Stimulated activated CD8-positive, alpha-beta memory T cell treated with anti-CD3 and anti-CD28 coated beads, Interleukin-7, amount 100 ng/mL, for 4 hours (primary cell): Measurements from ENCODE around the gene TMEM82.
"Not testable (repeated sequence)": the region's sequence is repeated elsewhere in the genome, so short reads cannot be mapped to it uniquely, and the experiment has no call there.

Experiments
- DNase-seq, 2 donors: peaks; one replicate each; pipeline ENCODE4 v3.0.0-alpha.2; 2020; ENCODE audit warnings: low read depth in 2 of 2

The TMEM82 gene

DNA sequence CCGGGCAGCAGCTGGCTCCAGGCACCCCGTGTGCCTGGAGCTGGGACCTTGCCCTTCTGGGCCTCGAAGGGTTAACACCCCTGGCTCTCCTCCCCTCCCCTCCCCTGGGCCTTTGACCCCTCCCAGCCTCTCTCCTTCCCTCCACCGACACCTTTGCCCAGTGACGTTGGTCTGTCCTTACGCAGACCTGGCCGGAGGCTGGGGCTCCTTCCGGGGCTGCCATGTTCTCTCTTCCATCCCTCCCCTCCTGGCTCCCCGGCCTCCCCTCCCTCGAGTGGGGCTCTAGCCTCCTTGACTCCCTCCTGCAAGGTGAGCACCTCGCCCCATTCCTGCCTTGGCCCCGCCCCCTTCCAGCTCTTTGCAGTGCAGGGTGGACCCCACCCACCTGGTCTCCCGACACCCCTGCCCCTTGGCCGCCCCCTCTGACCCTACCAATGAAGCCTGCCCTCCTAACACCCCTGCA is at the start of gene TMEM82:
TMEM82 (plus strand) TSS at position 161 of the 463 bp plus-strand sequence; CDS start at position 222, 61 bp downstream.
- DNase-seq, result no peak

DNA sequence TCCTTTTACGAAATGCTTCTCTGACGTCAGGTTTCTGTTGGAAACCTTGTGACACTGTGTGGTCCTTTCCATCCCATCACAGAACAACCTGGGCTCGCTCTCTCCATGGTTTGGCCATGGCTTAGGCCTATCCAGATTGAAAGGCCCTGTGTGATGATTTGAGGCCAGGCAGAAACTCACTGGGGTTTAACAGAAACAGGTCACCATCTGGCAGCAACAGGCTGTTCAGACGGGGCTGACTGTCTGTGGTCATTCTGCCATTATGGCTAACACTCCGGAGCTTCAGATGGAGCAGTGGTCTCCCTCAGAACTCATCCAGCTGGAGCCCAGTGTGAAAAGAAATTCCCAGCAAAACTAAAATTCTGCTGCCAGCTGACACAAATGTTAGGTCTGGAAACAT is 48.9 kb upstream of the TMEM82 start:
- no peak for DNase-seq

DNA sequence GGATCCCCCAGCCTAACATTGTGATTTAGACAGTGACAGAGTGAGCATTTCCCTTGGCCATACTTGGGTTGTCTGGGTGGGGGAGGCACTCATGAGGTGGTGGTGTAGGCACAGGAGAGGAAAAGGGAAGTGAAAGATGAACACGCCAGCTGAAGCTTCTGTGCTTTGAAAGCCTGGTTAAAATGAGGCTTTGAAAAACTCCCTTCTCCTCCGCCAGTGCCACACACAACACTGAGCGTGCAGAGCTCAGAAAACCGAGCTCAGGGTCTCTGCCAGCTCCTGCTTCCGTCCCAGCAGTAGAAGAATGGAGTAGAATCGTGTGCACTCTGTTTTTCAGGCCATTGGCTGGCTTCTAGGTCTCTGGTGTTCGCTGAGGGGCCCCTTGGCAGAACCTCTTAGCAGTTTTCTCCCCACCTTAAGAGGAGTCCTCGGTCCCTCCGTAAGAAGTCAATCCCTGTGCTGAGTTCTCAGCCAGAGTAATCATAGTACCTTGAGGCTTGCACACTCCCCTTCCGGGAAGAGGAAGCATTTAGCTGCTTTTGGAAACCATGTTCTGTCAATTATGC is 45.3 kb upstream of the TMEM82 start:
- peak in 1 of 2 donors; percentile 8 for DNase-seq

DNA sequence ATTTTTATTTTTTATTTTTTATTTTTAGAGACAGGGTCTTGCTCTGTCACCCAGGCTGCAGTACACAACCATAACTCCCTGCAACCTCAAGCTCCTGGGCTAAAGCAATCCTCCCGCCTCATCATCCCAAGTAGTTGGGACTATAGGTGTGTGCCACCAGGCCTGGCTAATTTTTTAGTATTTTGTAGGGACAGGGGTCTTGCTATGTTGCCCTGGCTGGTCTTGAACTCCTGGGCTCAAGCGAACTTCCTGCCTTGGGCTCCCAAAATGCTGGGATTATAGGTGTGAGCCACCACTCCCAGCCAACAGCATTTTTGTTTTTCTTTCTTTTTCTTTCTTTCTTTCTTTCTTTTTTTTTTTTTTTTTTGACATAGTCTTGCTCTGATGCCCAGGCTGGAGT is 44.1 kb upstream of the TMEM82 start:
- DNase-seq, result no peak

DNA sequence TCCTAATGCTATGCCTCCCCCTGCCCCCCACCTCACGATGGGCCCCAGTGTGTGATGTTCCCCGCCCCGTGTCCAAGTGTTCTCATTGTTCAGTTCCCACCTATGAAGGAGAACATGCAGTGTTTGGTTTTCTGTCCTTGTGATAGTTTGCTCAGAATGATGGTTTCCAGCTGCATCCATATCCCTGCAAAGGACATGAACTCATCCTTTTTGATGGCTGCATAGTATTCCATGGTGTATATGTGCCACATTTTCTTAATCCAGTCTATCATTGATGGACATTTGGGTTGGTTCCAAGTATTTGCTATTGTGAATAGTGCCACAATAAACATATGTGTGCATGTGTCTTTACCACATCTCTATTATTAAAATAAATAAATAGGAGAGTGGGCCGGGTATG is 43.0 kb upstream of the TMEM82 start:
- not testable (repeated sequence) for DNase-seq

DNA sequence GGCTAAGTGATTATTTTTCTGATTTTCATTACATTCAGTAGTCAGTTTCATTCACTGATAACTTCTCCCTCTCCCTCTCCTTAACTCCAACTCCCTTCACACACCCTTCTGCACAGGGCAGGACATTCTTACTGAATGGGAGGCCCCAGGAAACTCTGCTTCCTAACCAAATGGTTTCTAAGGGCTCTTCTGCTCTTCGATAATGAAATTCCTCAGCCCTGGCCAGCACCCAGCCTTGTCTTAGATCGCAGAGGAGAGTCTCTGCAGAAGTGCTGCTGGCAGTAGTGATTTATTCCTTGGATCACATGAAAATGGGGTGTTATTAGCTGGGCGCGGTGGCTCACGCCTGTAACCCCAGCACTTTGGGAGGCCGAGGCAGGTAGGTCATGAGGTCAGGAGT is 41.8 kb upstream of the TMEM82 start:
- DNase-seq, result no peak

DNA sequence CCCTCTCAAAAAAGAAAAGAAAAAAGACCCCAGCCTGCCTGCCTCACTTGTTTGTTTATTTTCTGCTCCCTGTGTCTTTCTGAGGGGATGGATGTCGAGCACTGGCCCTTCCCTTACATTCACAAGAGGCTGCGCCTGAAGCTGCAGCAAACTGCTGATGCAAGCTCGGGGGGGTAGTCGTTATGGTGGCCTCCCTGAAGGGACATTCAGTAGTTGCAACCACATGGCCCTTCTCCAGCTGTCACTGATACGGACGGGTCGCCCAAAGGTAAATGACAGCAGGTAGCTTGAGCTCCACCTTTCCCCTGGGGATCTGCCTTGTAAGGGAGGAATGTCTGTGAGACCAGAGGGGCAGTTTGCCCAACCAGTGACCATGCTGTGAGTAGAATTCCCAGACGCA is 40.5 kb upstream of the TMEM82 start:
- no peak for DNase-seq

DNA sequence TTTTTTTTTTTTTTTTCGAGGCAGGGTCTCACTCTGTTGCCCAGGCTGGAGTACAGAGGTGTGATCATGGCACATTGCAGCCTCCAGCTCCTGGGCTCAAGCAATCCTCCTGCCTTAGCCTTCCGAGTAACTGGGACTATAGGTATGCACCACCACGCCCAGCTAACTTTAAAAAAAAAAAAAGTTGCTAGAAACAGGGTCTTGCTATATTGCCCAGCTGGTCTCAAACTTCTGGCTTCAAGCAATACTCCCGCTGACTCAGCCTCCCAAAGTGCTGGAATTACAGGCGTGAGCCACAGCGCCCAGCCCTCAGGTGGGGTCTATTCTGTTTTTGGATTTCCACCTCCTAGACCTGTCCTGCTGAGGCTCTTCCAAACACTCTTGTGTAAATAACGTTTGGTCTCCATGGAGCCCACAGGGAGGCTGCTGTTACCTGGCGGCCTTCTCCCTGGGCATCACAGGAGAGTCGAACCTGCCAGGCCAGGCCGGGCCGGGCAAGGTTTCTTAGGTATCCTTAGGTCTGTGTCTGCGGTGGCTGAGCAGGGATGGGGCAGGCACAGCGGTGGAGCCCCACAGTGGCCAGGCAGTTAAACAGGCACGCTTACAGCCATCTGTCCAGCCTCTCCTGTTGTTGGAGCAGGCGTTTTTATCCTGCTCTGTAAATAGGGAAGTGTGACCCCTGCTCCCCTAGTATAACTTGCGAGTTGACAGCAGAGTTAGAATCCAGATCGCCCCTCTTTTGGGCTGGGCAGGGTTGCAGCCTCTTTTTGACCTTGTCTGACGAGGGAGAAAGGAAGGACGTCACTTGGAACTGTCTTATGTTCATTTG is 39.4 kb upstream of the TMEM82 start:
- no peak for DNase-seq

DNA sequence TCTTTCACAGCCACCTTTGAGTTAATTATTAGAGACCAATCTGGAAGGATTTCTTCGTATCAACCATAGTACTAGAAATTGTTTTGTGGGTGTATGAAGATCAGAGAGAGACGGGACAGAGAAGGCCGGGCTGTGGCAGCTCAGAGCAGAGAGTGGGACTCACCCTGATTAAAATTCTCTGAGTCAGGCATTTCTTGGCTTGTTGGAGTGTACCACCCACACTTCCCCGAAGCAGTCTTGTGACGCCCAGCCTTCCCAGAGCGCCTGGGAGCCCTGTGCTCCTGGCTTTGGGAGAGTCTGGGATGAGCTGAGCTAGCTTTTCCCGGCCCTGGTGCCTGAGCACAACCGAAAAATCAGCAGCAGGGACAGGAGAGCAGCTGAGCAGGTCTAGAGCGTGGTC is 38.7 kb upstream of the TMEM82 start:
- DNase-seq, result no peak

DNA sequence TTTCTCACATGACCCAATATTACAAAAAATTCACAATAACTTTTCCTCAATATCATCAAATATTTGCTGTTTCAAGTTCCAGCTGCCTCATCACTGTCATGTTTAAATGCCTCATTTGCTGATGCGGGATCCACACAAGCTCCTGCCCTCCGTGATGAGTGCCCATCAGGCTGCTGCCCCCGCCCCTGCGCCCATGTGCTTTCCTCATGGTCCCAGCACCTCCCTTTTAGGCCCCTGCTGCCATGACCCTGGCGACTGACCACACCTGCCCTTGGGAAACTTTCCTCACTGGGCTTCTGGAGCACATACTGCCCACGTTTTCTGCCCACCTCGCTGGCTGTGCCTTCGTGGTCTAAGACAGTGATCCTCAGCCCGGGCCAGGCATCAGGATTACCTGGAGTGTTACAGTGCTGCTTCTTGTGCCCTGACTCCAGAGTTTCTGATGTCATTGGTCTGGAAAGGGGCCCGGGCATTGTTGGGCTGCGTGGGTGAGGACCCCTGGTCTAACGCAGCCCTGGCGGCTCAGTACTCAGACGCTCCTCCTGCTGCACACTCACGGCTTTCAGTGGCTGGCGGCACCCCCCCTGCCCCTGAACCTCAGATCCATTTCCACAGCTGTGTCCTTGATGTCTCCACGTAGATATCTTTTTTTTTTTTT is 37.6 kb upstream of the TMEM82 start:
- DNase-seq, result no peak

DNA sequence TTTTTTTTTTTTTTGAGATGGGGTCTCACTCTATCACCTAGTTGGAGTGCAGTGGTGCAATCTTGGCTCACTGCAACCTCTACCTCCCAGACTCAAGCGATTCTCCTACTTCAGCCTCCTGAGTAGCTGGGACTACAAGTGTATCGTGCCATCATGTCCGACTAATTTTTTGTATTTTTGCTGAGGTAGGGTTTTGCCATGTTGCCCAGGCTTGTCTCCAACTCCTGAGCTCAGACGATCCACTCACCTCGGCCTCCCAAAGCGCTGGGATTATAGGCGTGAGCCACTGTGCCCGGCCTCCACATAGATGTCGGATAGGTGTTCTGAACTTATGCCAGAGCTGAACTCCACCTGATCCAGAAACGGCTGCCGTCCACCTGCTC is 37.1 kb upstream of the TMEM82 start:
- no peak for DNase-seq

DNA sequence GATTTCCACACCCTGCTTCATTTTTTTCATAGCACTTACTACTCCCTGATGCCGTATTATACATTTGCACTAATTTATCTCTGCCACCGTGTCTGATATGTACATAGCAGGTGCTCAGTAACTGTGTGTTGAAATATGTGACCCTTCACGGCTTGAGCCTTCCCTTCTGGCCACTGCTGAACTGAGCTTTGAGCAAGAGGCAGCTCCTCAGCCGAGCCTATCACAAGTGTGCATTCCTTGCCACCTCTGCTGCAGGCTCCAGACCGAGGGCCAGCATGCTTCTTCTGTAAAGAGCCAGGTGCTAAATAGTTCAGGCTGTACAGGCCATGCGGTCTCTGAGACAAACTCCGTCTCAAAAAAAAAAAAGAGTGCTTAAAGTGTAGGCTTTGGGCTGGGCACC is 35.5 kb upstream of the TMEM82 start:
- DNase-seq, result no peak

DNA sequence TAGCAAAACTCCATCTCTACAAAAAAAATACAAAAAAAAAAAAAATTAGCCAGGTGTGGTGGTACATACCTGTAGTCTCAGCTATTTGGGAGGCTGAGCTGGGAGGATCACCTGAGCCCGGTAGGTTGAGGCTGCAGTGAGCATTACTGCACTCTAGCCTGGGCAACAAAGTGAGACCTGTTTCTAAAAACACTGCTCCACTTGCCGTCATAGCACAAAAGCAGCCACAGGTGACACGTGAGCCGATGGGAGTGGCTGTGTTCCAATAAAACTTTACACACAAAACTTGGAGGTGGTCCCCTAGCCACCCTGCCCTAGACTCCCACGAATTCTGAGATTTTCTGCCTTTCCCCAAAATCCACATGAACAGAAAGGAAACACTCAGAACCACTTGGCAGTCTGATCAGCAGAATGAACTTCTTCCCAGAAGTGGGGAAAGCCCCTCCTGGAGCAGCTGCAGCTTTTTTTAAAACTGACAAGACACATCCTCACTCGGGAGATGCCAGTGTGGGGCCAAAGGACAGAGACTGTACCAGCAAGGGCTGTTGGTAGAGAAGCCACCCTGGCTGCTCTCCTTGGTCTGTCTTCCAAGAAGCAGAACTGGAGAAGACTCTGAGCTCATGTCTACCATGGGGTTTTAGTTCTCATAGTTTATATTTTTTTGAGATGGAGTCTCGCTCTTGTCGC is 34.9 kb upstream of the TMEM82 start:
- DNase-seq, result no peak

DNA sequence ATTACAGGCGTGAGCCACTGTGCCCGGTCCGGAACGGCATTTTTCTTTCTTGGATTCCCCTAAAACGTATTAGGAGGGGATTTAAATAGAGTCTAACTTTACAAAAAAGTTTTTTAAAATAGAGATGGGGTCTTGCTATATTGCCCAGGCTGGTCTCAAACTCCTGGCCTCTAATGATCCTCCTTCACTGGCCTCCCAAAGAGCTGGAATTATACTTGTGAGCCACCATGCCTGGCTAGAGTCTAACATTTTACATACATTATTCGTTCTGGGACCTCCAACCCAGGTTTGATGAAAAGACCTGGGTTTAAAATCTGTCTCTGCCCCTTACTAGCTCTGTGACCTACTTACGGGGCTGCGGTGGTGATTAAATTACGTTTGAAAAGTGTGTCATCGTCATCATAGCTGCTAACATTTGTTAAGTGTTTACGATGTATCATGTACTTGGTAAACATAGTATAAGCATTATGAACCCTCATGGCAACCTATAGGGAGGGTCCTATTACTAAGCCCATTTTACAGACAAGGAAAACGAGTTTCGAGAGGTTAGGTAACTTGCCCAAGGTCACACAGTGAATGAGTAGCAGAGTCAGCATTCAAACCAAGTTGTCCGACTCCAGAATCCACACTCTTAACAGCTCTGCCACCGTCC is 33.7 kb upstream of the TMEM82 start:
- no peak for DNase-seq

DNA sequence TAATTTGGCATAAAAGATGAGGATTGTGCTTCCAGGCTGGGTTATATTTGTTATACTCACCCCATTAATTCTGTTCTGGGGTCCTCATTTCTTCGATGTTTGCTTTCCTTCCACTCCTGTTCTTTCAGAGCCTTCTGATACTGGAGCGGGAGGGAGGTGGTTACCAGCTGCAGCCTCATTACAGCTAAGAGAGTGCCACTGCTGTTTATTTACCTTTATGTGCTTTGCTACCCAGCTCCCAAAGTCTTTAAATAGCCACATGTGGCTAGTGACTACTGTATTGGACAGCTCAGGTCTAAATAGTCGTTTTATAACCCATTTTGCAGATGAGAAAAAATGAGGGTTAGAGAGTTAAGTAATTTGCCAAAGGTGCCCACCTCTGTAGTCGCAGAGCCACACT is 33.1 kb upstream of the TMEM82 start:
- no peak for DNase-seq

DNA sequence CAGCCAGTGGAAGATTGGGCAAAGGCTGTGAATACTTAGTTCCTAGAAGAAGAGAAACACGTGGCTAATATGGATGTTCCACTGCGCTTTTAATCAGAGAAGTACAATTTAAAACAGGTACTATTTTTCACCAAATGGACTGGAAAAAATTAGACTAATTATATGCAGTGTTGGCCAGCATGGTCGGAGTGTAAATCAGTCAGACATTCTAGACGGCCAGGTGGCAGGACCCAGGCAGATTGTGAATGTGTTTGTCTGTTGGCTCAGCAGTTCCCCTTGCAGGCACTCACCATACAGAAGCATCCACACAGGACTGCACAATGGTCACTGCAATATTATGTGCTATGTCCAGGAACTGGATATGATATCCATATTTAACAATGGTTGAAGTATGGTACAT is 30.1 kb upstream of the TMEM82 start:
- DNase-seq, result no peak

DNA sequence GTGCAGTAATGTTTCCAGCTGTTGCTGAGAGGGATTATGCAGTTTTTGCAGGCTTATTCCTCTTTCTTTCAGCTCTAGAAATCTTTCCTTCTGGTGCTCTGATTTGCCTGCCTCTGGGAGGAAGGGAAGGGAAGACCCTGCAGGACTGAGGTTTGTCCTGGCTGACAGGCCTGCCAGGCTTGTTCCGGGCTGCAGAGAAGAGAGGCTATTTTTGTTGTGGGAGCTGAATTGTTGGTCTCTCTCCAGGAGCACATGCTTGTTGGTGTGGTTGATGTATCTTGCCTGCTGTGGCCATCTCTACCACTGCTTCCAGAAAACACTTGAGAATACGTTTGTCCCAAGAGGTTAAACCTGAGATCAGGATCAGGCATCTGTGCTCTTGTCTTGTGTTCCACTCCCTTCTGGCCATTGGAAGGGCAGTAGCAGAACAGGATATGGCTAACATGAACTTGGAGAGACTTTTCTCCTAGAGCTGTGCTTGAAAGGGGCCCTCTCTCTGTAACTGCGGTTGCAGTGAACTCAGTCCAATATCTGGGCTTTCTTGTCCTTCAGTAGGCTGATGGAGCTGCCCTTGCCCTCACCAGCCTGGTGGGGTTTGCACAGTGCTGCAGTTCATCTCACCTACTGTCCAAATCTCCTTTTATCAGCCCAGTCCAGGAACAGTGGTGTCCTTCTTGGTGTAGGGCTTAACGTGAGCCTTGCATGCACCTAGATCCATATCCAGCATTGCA is 27.7 kb upstream of the TMEM82 start:
- DNase-seq, result no peak

DNA sequence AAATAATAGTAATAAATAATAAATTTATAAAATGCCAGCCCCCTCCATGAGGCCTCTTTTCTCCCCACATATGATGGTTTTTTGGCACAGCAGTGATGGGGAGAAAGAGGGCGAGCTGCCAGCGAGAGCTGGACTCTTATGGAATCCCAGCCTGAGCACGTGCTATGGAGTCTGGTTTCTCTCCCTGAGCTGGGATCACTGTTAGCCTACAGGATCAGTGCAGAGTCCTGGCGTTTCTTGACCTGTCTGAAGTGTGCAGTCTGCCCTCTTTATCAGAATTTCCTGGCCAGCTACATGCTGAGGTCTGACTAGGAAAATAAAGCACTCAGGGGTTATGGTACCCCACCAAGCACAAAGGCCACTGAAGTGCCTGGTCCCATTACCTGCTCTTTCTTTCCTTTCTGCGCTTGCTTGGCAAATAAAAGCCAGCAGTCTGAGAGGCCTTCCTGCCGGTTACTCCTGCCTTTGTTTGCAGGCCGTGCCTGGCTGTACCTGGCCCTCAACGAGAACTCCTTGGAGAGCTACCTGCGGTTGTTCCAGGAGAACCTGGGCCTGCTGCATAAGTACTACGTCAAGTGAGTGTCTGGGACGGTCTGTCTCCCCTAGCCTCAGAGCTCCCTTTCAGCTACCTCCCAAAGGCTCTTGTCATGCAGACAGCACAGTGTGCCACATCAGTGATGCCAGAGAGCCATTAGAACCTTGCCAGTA is 24.7 kb upstream of the TMEM82 start:
- DNase-seq, result no peak

DNA sequence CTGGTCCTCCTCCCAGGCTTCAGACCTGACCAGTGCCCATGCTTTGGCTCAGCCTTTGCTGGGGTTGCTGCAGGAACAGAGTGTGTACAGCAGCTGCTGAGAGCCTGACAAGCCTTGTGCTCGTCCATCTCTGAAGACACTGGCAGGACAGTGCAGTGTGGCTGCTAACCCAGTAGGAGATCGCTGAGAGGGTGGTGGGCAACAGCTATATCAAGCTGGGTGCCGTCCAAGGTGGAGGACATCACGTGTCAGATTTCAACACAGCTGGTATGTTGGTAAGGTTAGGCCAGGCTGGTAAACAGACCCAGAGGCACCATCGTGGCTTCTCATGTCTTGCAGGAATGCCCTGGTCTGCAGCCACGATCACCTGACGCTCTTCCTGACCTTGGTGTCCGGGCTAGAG is 24.1 kb upstream of the TMEM82 start:
- DNase-seq, result no peak

DNA sequence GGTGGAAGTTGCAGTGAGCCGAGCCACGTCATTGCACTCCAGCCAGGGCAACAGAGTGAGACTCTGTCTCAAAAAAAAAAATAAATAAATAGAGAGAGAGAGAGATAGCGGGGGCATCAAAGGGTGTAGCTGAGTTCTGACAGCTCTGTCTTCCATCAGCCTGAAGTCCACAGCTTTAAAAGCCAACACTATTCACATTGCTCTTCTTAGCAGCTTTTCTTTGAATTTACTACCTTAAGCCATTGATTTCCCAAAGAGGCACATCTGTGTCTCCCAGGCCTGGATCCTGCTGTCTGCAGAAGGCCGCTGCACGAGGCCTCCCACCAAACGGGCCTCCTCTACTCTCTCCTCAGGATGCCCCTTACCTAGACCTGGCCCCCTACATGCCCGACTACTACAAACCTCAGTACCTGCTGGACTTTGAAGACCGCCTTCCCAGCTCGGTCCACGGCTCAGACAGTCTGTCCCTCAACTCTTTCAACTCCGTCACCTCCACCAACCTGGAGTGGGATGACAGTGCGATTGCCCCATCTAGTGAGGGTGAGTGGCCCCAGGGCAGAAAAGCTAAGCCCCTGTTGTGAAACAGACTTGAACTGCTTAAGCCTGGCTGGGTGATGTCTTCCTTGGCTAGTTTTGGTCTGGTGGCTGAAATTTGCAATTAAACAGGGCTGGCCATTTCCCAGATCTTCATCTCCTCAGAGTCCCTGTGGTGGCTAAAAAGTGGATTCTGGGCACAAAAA is 22.7 kb upstream of the TMEM82 start:
- no peak for DNase-seq
